SK-N-MC (cell line): Measurements from ENCODE around the gene ZNF652.

Source experiments
- DNase-seq: peaks from one replicate; pipeline ENCODE4 v3.0.0-alpha.2; 2011; ENCODE audit warnings: low read depth, low spot score
- H3K27ac ChIP-seq: fragments of 200-600 bp; sonication (generic); 2 replicates; pipeline ENCODE4 v1.5.1; 2016; ENCODE audit warnings: mixed run types
- H3K36me3 ChIP-seq: fragments of 200-600 bp; sonication (generic); 2 replicates; pipeline ENCODE4 v1.6.1; 2017; ENCODE audit warnings: antibody characterized with exemption, low read length, mixed read lengths; ENCODE audit not compliant: insufficient read depth
- H3K4me3 ChIP-seq: fragments of 200-600 bp; sonication (generic); 2 replicates; pipeline ENCODE4 v1.5.1; 2016
- H3K9ac ChIP-seq: fragments of 200-600 bp; sonication (generic); 2 replicates; pipeline ENCODE4 v1.8.0; 2017; ENCODE audit warnings: mixed run types, mixed read lengths; ENCODE audit not compliant: insufficient read length
- H3K9me3 ChIP-seq: fragments of 200-600 bp; sonication (generic); 2 replicates; pipeline ENCODE4 v1.6.1; 2017; ENCODE audit warnings: low read depth, mild to moderate bottlenecking, antibody characterized with exemption, low read length, moderate library complexity, mixed read lengths
- EZH2 ChIP-seq: fragments of 200-600 bp; sonication (generic); IDR thresholded peaks from one replicate; pipeline ENCODE4 v1.6.1; 2017; ENCODE audit warnings: antibody characterized with exemption
- FOXP2 ChIP-seq: optimal IDR thresholded peaks from 2 replicates; pipeline ENCODE3; 2011; ENCODE audit warnings: mild to moderate bottlenecking, moderate library complexity; ENCODE audit not compliant: insufficient read depth; ENCODE audit errors: extremely low read length, control extremely low read depth
- POLR2AphosphoS5 ChIP-seq: IDR thresholded peaks from 2 replicates; pipeline ENCODE4 v1.6.1; 2012; ENCODE audit warnings: mild to moderate bottlenecking, low read depth, low read length, borderline replicate concordance

Gene ZNF652

GRCh38 chr17:49381033-49381432 lies 19.0 kb upstream of the ZNF652 start:
- no peak for DNase-seq
- no peak overlapping the region for H3K9ac ChIP-seq
- TF ChIP-seq FOXP2 (no peak), EZH2 (no peak)

GRCh38 chr17:49379926-49380325 lies 17.9 kb upstream of the ZNF652 start:
- no peak overlapping the region for H3K27ac ChIP-seq
- no peak overlapping the region for H3K9ac ChIP-seq
- no peaks in the 10 kb centered on the region for H3K9me3 ChIP-seq
- no peaks in the 10 kb centered on the region for H3K36me3 ChIP-seq
- TF ChIP-seq EZH2: no peak
- TF ChIP-seq POLR2AphosphoS5: no peak
- TF ChIP-seq FOXP2: no peak
- H3K4me3 ChIP-seq: no peak overlapping the region
- DNase-seq: no peak

More at GRCh38 chr17:49381033-49381432, 19.0 kb upstream of the ZNF652 start:
- H3K4me3 ChIP-seq: no peak overlapping the region
- H3K9me3 ChIP-seq: no peaks in the 10 kb centered on the region
- no peak overlapping the region for H3K27ac ChIP-seq
- no peaks in the 10 kb centered on the region for H3K36me3 ChIP-seq

GRCh38 chr17:49378311-49378710 lies 16.3 kb upstream of the ZNF652 start:
- H3K9ac ChIP-seq: no peak overlapping the region
- no peaks in the 10 kb centered on the region for H3K36me3 ChIP-seq
- DNase-seq: no peak
- TF ChIP-seq POLR2AphosphoS5: no peak
- no peak for TF ChIP-seq EZH2
- no peak for TF ChIP-seq FOXP2
- H3K4me3 ChIP-seq: no peak overlapping the region
- no peaks in the 10 kb centered on the region for H3K9me3 ChIP-seq
- no peak overlapping the region for H3K27ac ChIP-seq

- no peak overlapping the region for H3K9ac ChIP-seq
- no peak overlapping the region for H3K27ac ChIP-seq
- no peaks in the 10 kb centered on the region for H3K36me3 ChIP-seq
- no peaks in the 10 kb centered on the region for H3K9me3 ChIP-seq
- TF ChIP-seq POLR2AphosphoS5 (no peak), EZH2 (no peak), FOXP2 (no peak)
- no peak for DNase-seq
- no peak overlapping the region for H3K4me3 ChIP-seq
Measured at GRCh38 chr17:49375544-49375943, 13.5 kb upstream of the ZNF652 start.

GRCh38 chr17:49373115-49373514 lies 11.1 kb upstream of the ZNF652 start:
- no peak overlapping the region for H3K27ac ChIP-seq
- H3K9me3 ChIP-seq: no peaks in the 10 kb centered on the region
- no peak overlapping the region for H3K4me3 ChIP-seq
- no peaks in the 10 kb centered on the region for H3K36me3 ChIP-seq
- no peak overlapping the region for H3K9ac ChIP-seq
- TF ChIP-seq FOXP2: no peak
- TF ChIP-seq EZH2: no peak
- TF ChIP-seq POLR2AphosphoS5: no peak
- no peak for DNase-seq

GRCh38 chr17:49372425-49372824 lies 10.4 kb upstream of the ZNF652 start:
- TF ChIP-seq FOXP2: no peak
- no peak for TF ChIP-seq EZH2
- TF ChIP-seq POLR2AphosphoS5: no peak
- Histone ChIP-seq H3K9ac (no peak overlapping the region), H3K4me3 (no peak overlapping the region), H3K9me3 (no peaks in the 10 kb centered on the region), H3K36me3 (no peaks in the 10 kb centered on the region), H3K27ac (no peak overlapping the region)
- no peak for DNase-seq

GRCh38 chr17:49370971-49371834 lies 9.2 kb upstream of the ZNF652 start:
- no peak for DNase-seq
- no peaks in the 10 kb centered on the region for H3K36me3 ChIP-seq
- TF ChIP-seq FOXP2 (no peak), EZH2 (no peak), POLR2AphosphoS5 (no peak)
- no peak overlapping the region for H3K9ac ChIP-seq
- no peak overlapping the region for H3K27ac ChIP-seq
- no peak overlapping the region for H3K4me3 ChIP-seq
- H3K9me3 ChIP-seq: no peaks in the 10 kb centered on the region

- DNase-seq: no peak
- no peaks in the 10 kb centered on the region for H3K36me3 ChIP-seq
- H3K4me3 ChIP-seq: no peak overlapping the region
- H3K9me3 ChIP-seq: no peaks in the 10 kb centered on the region
- no peak overlapping the region for H3K9ac ChIP-seq
- TF ChIP-seq POLR2AphosphoS5 (no peak), FOXP2 (no peak), EZH2 (no peak)
- H3K27ac ChIP-seq: no peak overlapping the region
Measured at GRCh38 chr17:49369760-49370159, 7.7 kb upstream of the ZNF652 start.

- Histone ChIP-seq H3K36me3 (no peaks in the 10 kb centered on the region), H3K9ac (no peak overlapping the region), H3K9me3 (no peaks in the 10 kb centered on the region), H3K4me3 (no peak overlapping the region), H3K27ac (no peak overlapping the region)
- TF ChIP-seq FOXP2 (no peak), EZH2 (no peak), POLR2AphosphoS5 (no peak)
- DNase-seq: no peak
Measured at GRCh38 chr17:49369089-49369488, 7.0 kb upstream of the ZNF652 start.
